K562 (cell line): Measurements from ENCODE around the gene ST14. TPM values are rescaled to one million over a fixed set of nuclear protein-coding genes. Genes with fewer than 3 reads are reported as not detected.

Experiments used
- ATAC-seq: fragments of 200-7000 bp; cut with Tn5 transposase; 3 replicates; pipeline ENCODE4 v1.9.1; 2020; ENCODE audit warnings: moderate library complexity
- BruUV-seq: library from RNA; stranded (reverse); fragments of 400-500 nt; replicated peaks from 2 replicates; lab custom pipeline; 2021; lab: Mats Ljungman, UMichigan
- CTCF ChIA-PET: fragments of 300-600 bp; formaldehyde crosslinking; extraction: SDS; loops from one replicate; lab custom pipeline; 2021; ENCODE audit warnings: low intra/inter-chr PET ratio; lab: Yijun Ruan, JAX
- POLR2A ChIA-PET: fragments of 300-600, 350-650 bp; sonication (Branson Sonifier 250); formaldehyde crosslinking; extraction: SDS; loops from one replicate; lab custom pipeline; 2021; ENCODE audit warnings: antibody characterized with exemption, inconsistent platforms; lab: Yijun Ruan, JAX
- DNase-seq, 4 experiments: peaks; one replicate each; pipeline versions ENCODE4 v3.0.0 to v3.0.0-alpha.2; 2011 to 2018; ENCODE audit warnings: low spot score in 3 of 4, mixed read lengths in 3 of 4; ENCODE audit errors: extremely low read depth in 1 of 4
- FAIRE-seq: peaks from 2 replicates; lab custom pipeline; 2011; peaks lifted over from hg19 to GRCh38; lab: Jason Lieb, UNC
- H2AFZ ChIP-seq: 2 replicates; pipeline ENCODE4 v1.6.0; 2011; ENCODE audit warnings: low read depth, low read length, control low read depth, inconsistent platforms
- H3K27ac ChIP-seq: fragments of 200-600 bp; 3 replicates; pipeline ENCODE4 v1.8.0; 2011; ENCODE audit warnings: low read depth, mild to moderate bottlenecking, control low read depth, inconsistent platforms, low read length, moderate library complexity, mixed read lengths; ENCODE audit errors: extremely low read depth
- H3K27me3 ChIP-seq, 2 experiments: fragments of 300-600 bp in 1 of 2; 2 replicates in 1 of 2; 3 replicates in 1 of 2; pipeline versions ENCODE4 v1.6.0 to v1.8.0; 2011; ENCODE audit warnings: inconsistent platforms in 2 of 2, low read length in 2 of 2, mild to moderate bottlenecking in 1 of 2, mixed read lengths in 1 of 2, moderate library complexity in 1 of 2; ENCODE audit not compliant: control insufficient read depth in 2 of 2, insufficient read depth in 2 of 2
- H3K36me3 ChIP-seq: fragments of 300-600 bp; 3 replicates; pipeline ENCODE4 v1.8.0; 2011; ENCODE audit warnings: mild to moderate bottlenecking, low read length, inconsistent platforms; ENCODE audit not compliant: control insufficient read depth, insufficient read depth
- H3K4me1 ChIP-seq, 2 experiments: fragments of 200-600 bp in 1 of 2; replicated peaks in 1 of 2; 2 replicates in 1 of 2; 3 replicates in 1 of 2; pipeline versions ENCODE4 v1.5.1 to v1.8.0; 2011; ENCODE audit warnings: inconsistent platforms in 2 of 2, low read length in 2 of 2, mild to moderate bottlenecking in 1 of 2, mixed read lengths in 1 of 2, moderate library complexity in 1 of 2; ENCODE audit not compliant: control insufficient read depth in 2 of 2, insufficient read depth in 2 of 2
- H3K4me2 ChIP-seq: 2 replicates; pipeline ENCODE4 v1.6.1; 2011; ENCODE audit warnings: low read length, control low read depth, inconsistent platforms, mixed read lengths; ENCODE audit not compliant: insufficient read depth
- H3K4me3 ChIP-seq: fragments of 200-600 bp; sonication (generic), shearing (Covaris generic); 2 replicates; pipeline ENCODE4 v1.5.1; 2016; ENCODE audit warnings: control low read depth, inconsistent platforms
- H3K79me2 ChIP-seq: fragments of 200-600 bp; 3 replicates; pipeline ENCODE4 v1.8.0; 2011; ENCODE audit warnings: low read length, inconsistent platforms; ENCODE audit not compliant: control insufficient read depth, insufficient read depth
- H3K9ac ChIP-seq, 2 experiments: 2 replicates each; pipeline versions ENCODE4 v1.6.0 to v1.6.1; 2011; ENCODE audit warnings: low read depth in 2 of 2, low read length in 2 of 2, control low read depth in 1 of 2, inconsistent platforms in 1 of 2, mild to moderate bottlenecking in 1 of 2, mixed read lengths in 1 of 2; ENCODE audit not compliant: insufficient read depth in 1 of 2
- H3K9me1 ChIP-seq: one replicate; pipeline ENCODE4 v1.6.0; 2011; ENCODE audit warnings: inconsistent platforms, mild to moderate bottlenecking, low read length, moderate library complexity; ENCODE audit not compliant: control insufficient read depth, insufficient read depth
- H3K9me3 ChIP-seq: replicated peaks from 2 replicates; pipeline ENCODE4 v1.5.1; 2011; ENCODE audit warnings: low read depth, low read length, inconsistent platforms; ENCODE audit not compliant: control insufficient read depth, insufficient read depth
- H4K20me1 ChIP-seq: replicated peaks from 2 replicates; pipeline ENCODE4 v1.6.1; 2011; ENCODE audit warnings: low read length, inconsistent platforms, mixed read lengths; ENCODE audit not compliant: control insufficient read depth, insufficient read depth
- CEBPB ChIP-seq: fragments of 450-650 bp; IDR thresholded peaks from 2 replicates; pipeline ENCODE4 v1.6.1; 2016; ENCODE audit warnings: missing genetic modification characterization, missing compliant biosample characterization
- CEBPG ChIP-seq, 3 experiments: fragments of 200-800 bp in 1 of 3; sonication (Bioruptor generic) in 1 of 3; sonication (generic) in 1 of 3; formaldehyde crosslinking in 1 of 3; IDR thresholded peaks in 2 of 3; conservative IDR thresholded peaks in 1 of 3; 2 replicates each; pipeline versions ENCODE4 v1.6.1 to v1.8.0; 2016 to 2022; ENCODE audit warnings: missing compliant biosample characterization in 2 of 3, missing genetic modification characterization in 2 of 3, mild to moderate bottlenecking in 1 of 3, missing genetic modification reagents in 1 of 3
- MTF1 ChIP-seq: fragments of 250-450 bp; sonication (Bioruptor Pico); IDR thresholded peaks from 2 replicates; pipeline ENCODE4 v1.9.0; 2021; ENCODE audit warnings: moderate library complexity, mild to moderate bottlenecking, inconsistent platforms, borderline replicate concordance
- TRIM24 ChIP-seq, 2 experiments: fragments of 450-650 bp; IDR thresholded peaks; 2 replicates each; pipeline ENCODE4 v1.6.1; 2016
- USF1 ChIP-seq: sonication (generic); formaldehyde crosslinking; IDR thresholded peaks from 2 replicates; pipeline ENCODE4 v1.9.0; 2022; ENCODE audit warnings: mild to moderate bottlenecking, missing genetic modification reagents
- USF2 ChIP-seq: sonication (generic); formaldehyde crosslinking; IDR thresholded peaks from 2 replicates; pipeline ENCODE4 v1.5.0; 2020; ENCODE audit warnings: missing genetic modification reagents
- ZNF316 ChIP-seq: fragments of 450-650 bp; IDR thresholded peaks from 2 replicates; pipeline ENCODE4 v1.6.1; 2016
- WGBS: fragments of 100-300 bp; shearing (Covaris generic); methylation state at CpG from one replicate; pipeline ENCODE4 v1.1.6; 2016; ENCODE audit warnings: low coverage, mixed read lengths; ENCODE audit not compliant: insufficient coverage; ENCODE audit errors: missing lambda C conversion rate; 5-methylcytosine and 5-hydroxymethylcytosine counted together
- in situ Hi-C: fragments of 300-500 bp; cut with MboI; formaldehyde crosslinking; loops from 4 replicates; pipeline ENCODE4 v1.15.0; 2018; ENCODE audit warnings: inconsistent platforms, mixed read lengths
- intact Hi-C: fragments of 100-400 bp; cut with micrococcal nuclease; formaldehyde crosslinking; loops from 2 replicates; pipeline ENCODE4 v1.14.2; 2022
- polyA plus RNA-seq, 8 experiments: library from polyadenylated mRNA; depleted of rRNA in 4 of 8; stranded (reverse) in 5 of 8; unstranded in 3 of 8; fragments of >200 nt; fragmentation: Nextera tagmentation in 2 of 8; fragmentation: Illumina TruSeq in 1 of 8; extraction: Ambion mirVana in 2 of 8; extraction: Trizol in 1 of 8; gene quantifications; 2 replicates each; pipeline versions ENCODE4 v1.2.1 to v1.2.3, GENCODE V29; 2011 to 2014; ENCODE audit warnings: inconsistent platforms in 1 of 8, missing spikeins in 1 of 8
- total RNA-seq, 7 experiments: library from RNA; depleted of rRNA in 6 of 7; stranded (reverse); fragments of >200 nt in 6 of 7; fragmentation: Illumina TruSeq in 2 of 7; extraction: Trizol in 2 of 7; gene quantifications; 2 replicates each; pipeline versions ENCODE4 v1.2.1 to v1.2.3, GENCODE V29; 2011 to 2021; ENCODE audit warnings: low replicate concordance in 1 of 7

ST14 gene
- total and polyA plus RNA-seq, 9 of the 15 experiments (the other 6 are each of a cell fraction or from before 2014, with no cell fraction given) = 0.08 to 0.20 TPM; not detected in 7

- ATAC-seq (no peak), FAIRE-seq (no peak), DNase-seq (no peak)
- Histone ChIP-seq H3K9me1 (no peaks in the 10 kb centered on the region), H3K9me3 (no peaks in the 10 kb centered on the region), H3K27ac (no peak overlapping the region), H3K79me2 (no peaks in the 10 kb centered on the region), H3K4me1 (peaks cover 9 to 12% of the 10 kb centered on the region in 2 experiments; a peak in 2 of 5 replicates), H3K9ac (no peak overlapping the region), H3K27me3 (peaks cover 48 to 67% of the 10 kb centered on the region in 2 experiments), H3K36me3 (no peaks in the 10 kb centered on the region), H4K20me1 (peaks cover 3% of the 10 kb centered on the region; the same call in 1 of the 2 replicates), H3K4me3 (no peak overlapping the region), H3K4me2 (no peak overlapping the region), H2AFZ (no peak overlapping the region)
- in situ Hi-C loops = no loop called here
- intact Hi-C loops = no loop called here
- POLR2A ChIA-PET = interaction anchor here (0.5 kb wide), 1 partner anchor 39 kb away, joined by 3 read pairs; no protein-coding TSS in a partner anchor
- CTCF ChIA-PET = no interaction called here
- BruUV-seq = no TSS peak
- TF ChIP-seq ZNF316 = peak; percentile 48; the same call in 1 of the 2 replicates
- TF ChIP-seq TRIM24 (IDR thresholded peaks at IDR 0.05) = no peak
- peak; percentile 20; the same call in 1 of the 2 replicates for TF ChIP-seq USF2
- TF ChIP-seq CEBPG (CRISPR knock-in tag; IDR thresholded peaks at IDR 0.05) = no peak
- peak in 1 of 2 experiments; percentile 65; a peak in 2 of 4 replicates for TF ChIP-seq CEBPG (tag; conservative IDR thresholded peaks at IDR 0.05 in 1 of 2, IDR thresholded peaks at IDR 0.05 in 1 of 2)
- peak; percentile 50; the same call in 1 of the 2 replicates for TF ChIP-seq USF1 (CRISPR knock-in tag)
- no peak for TF ChIP-seq MTF1 (CRISPR knock-in tag)
- TF ChIP-seq CEBPB = peak; percentile 67; the same call in 1 of the 2 replicates
- WGBS = 24% methylated on average over 5 of the region's 5 CpGs
These were observed 3.2 kb downstream of the ST14 start for GRCh38 chr11:130162733-130163132.
